CD14-positive monocyte (primary cell): ENCODE data around the gene DTWD2. TPM values are rescaled to one million over a fixed set of nuclear protein-coding genes. Genes with fewer than 3 reads are reported as not detected.
"Not testable (repeated sequence)": the region's sequence is repeated elsewhere in the genome, so short reads cannot be mapped to it uniquely, and the experiment has no call there.

Experiments
- DNase-seq, 3 donors: peaks; one replicate each; pipeline ENCODE4 v3.0.0-alpha.2; 2011 to 2022
- H2AFZ ChIP-seq: 2 replicates; pipeline ENCODE4 v1.6.0; 2012; ENCODE audit warnings: mild to moderate bottlenecking, low read depth, low read length, inconsistent platforms; ENCODE audit not compliant: insufficient read depth, poor library complexity, severe bottlenecking
- H3K27ac ChIP-seq, 2 donors: 1 replicate in 1 of 2; 2 replicates in 1 of 2; pipeline ENCODE4 v1.5.1; 2012 to 2013; ENCODE audit warnings: low read length in 2 of 2, control low read depth in 1 of 2, inconsistent platforms in 1 of 2, low read depth in 1 of 2, mild to moderate bottlenecking in 1 of 2
- H3K27me3 ChIP-seq, 2 donors: one replicate each; pipeline versions ENCODE4 v1.6.0 to v1.6.1; 2011 to 2013; ENCODE audit warnings: low read length in 2 of 2; ENCODE audit not compliant: control insufficient read depth in 2 of 2, insufficient read depth in 2 of 2
- H3K36me3 ChIP-seq, 2 donors: replicated peaks in 1 of 2; 1 replicate in 1 of 2; 2 replicates in 1 of 2; pipeline versions ENCODE4 v1.5.1 to v1.6.1; 2012 to 2013; ENCODE audit warnings: low read length in 2 of 2, control low read depth in 1 of 2, inconsistent platforms in 1 of 2, mild to moderate bottlenecking in 1 of 2; ENCODE audit not compliant: insufficient read depth in 2 of 2, control insufficient read depth in 1 of 2
- H3K4me1 ChIP-seq, 2 donors: 1 replicate in 1 of 2; 2 replicates in 1 of 2; pipeline versions ENCODE4 v1.5.1 to v1.6.1; 2012 to 2013; ENCODE audit warnings: low read length in 2 of 2, control low read depth in 1 of 2, inconsistent platforms in 1 of 2, mild to moderate bottlenecking in 1 of 2, moderate library complexity in 1 of 2; ENCODE audit not compliant: insufficient read depth in 2 of 2, control insufficient read depth in 1 of 2
- H3K4me2 ChIP-seq: replicated peaks from 2 replicates; pipeline ENCODE3; 2012; ENCODE audit warnings: low read length, moderate library complexity, mild to moderate bottlenecking; ENCODE audit not compliant: poor library complexity, severe bottlenecking; ENCODE audit errors: extremely low read depth
- H3K4me3 ChIP-seq, 3 experiments: fragments of 200-600 bp in 1 of 3; sonication (generic) in 1 of 3; replicated peaks in 1 of 3; 1 replicate in 2 of 3; 2 replicates in 1 of 3; pipeline ENCODE4 v1.5.1; 2011 to 2013; ENCODE audit warnings: low read length in 3 of 3, mild to moderate bottlenecking in 3 of 3, control low read depth in 2 of 3, low read depth in 2 of 3, inconsistent platforms in 1 of 3, moderate library complexity in 1 of 3
- H3K79me2 ChIP-seq: 2 replicates; pipeline ENCODE4 v1.6.0; 2012; ENCODE audit warnings: mild to moderate bottlenecking, control low read depth, inconsistent platforms, low read length, moderate library complexity; ENCODE audit not compliant: insufficient read depth
- H3K9ac ChIP-seq: 2 replicates; pipeline ENCODE4 v1.6.0; 2017; ENCODE audit warnings: low read length, mild to moderate bottlenecking; ENCODE audit not compliant: insufficient read depth, poor library complexity, severe bottlenecking
- H3K9me3 ChIP-seq, 2 donors: replicated peaks in 1 of 2; 1 replicate in 1 of 2; 2 replicates in 1 of 2; pipeline versions ENCODE4 v1.5.1 to v1.6.1; 2012 to 2013; ENCODE audit warnings: low read length in 2 of 2, control low read depth in 1 of 2; ENCODE audit not compliant: control insufficient read depth in 1 of 2, insufficient read depth in 1 of 2
- H4K20me1 ChIP-seq: 2 replicates; pipeline ENCODE4 v1.6.0; 2012; ENCODE audit warnings: mild to moderate bottlenecking, low read length, control low read depth, moderate library complexity; ENCODE audit not compliant: insufficient read depth
- H3K27ac Mint-ChIP-seq, 7 donors: one replicate each; pipeline ENCODE4 v1.8.0; 2020; ENCODE audit warnings: mild to moderate bottlenecking in 7 of 7, mixed read lengths in 7 of 7, moderate library complexity in 6 of 7, inconsistent platforms in 2 of 7
- H3K27me3 Mint-ChIP-seq, 3 donors: one replicate each; pipeline ENCODE4 v1.8.0; 2021 to 2022; ENCODE audit warnings: low read depth in 3 of 3, mild to moderate bottlenecking in 3 of 3, mixed read lengths in 3 of 3, moderate library complexity in 3 of 3, inconsistent platforms in 1 of 3
- H3K36me3 Mint-ChIP-seq, 2 donors: one replicate each; pipeline ENCODE4 v1.8.0; 2020; ENCODE audit warnings: mixed read lengths in 2 of 2, inconsistent platforms in 1 of 2, mild to moderate bottlenecking in 1 of 2
- H3K4me1 Mint-ChIP-seq: one replicate; pipeline ENCODE4 v1.8.0; 2020; ENCODE audit warnings: mild to moderate bottlenecking, mixed read lengths
- H3K4me3 Mint-ChIP-seq, 2 donors: one replicate each; pipeline ENCODE4 v1.8.0; 2020; ENCODE audit warnings: mild to moderate bottlenecking in 2 of 2, mixed read lengths in 2 of 2, moderate library complexity in 1 of 2
- H3K9me3 Mint-ChIP-seq, 7 donors: one replicate each; pipeline ENCODE4 v1.8.0; 2020 to 2022; ENCODE audit warnings: mixed read lengths in 7 of 7, mild to moderate bottlenecking in 6 of 7, moderate library complexity in 6 of 7, inconsistent platforms in 2 of 7
- WGBS: methylation state at CpG from one replicate; pipeline ENCODE4 v1.1.5; 2013; ENCODE audit warnings: missing lambda C conversion rate; ENCODE audit not compliant: insufficient coverage; 5-methylcytosine and 5-hydroxymethylcytosine counted together
- intact Hi-C, 2 donors: fragments of 100-400 bp; cut with micrococcal nuclease; formaldehyde crosslinking; loops; one replicate each; pipeline versions ENCODE4 v1.15.0 to v1.15.1; 2023
- polyA plus RNA-seq, 3 donors: library from polyadenylated mRNA; depleted of rRNA in 1 of 3; unstranded in 2 of 3; stranded (reverse) in 1 of 3; fragments of 300-500 nt in 2 of 3; fragments of >200 nt in 1 of 3; fragmentation: Illumina TruSeq in 2 of 3; gene quantifications; 1 replicate in 2 of 3; 2 replicates in 1 of 3; pipeline ENCODE4 v1.2.3, GENCODE V29; 2012 to 2021
- TF ChIP-seq, protein P1 (sequence below): fragments of 200-600 bp; IDR thresholded peaks from one replicate; pipeline ENCODE4 v1.8.0; 2022; ENCODE audit warnings: antibody characterized with exemption, mild to moderate bottlenecking

Gene DTWD2
- polyA plus RNA-seq, 3 donors, result 1.2 to 2.7 (median 2.5) TPM

DNA sequence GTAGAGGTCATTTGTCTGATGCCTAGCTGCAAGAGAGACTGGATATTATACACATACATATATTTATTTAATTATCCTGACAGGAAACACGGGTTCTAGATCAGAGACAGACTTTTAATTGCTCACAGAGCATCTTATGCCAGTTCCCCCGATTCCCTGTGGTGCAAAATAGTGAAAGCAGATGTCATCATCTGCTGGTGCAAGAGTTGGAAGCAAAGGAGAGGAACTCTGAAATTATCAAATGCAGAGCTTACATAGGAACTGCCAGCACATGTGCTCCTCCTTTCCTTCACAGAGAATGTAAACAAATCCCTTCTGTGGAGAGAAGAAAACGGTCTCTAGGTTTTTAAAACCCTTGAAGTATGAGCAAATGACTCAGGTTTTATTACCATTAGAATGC, 69.3 kb downstream of the DTWD2 start:
- Histone ChIP-seq H3K9me3 (no peaks in the 10 kb centered on the region), H3K4me3 (no peak overlapping the region), H4K20me1 (no peaks in the 10 kb centered on the region), H3K9ac (no peak overlapping the region), H3K4me1 (no peaks in the 10 kb centered on the region), H2AFZ (no peak overlapping the region), H3K27ac (no peak overlapping the region), H3K4me2 (no peak overlapping the region), H3K27me3 (no peaks in the 10 kb centered on the region), H3K36me3 (no peaks in the 10 kb centered on the region), H3K79me2 (no peaks in the 10 kb centered on the region)
- DNase-seq, result no peak
- H3K36me3 Mint-ChIP-seq, result no peaks in the 10 kb centered on the region
- intact Hi-C loops, result no loop called here
- WGBS, result no CpG with 5 or more reads among the region's 3 CpGs
- TF ChIP-seq, protein P1, sequence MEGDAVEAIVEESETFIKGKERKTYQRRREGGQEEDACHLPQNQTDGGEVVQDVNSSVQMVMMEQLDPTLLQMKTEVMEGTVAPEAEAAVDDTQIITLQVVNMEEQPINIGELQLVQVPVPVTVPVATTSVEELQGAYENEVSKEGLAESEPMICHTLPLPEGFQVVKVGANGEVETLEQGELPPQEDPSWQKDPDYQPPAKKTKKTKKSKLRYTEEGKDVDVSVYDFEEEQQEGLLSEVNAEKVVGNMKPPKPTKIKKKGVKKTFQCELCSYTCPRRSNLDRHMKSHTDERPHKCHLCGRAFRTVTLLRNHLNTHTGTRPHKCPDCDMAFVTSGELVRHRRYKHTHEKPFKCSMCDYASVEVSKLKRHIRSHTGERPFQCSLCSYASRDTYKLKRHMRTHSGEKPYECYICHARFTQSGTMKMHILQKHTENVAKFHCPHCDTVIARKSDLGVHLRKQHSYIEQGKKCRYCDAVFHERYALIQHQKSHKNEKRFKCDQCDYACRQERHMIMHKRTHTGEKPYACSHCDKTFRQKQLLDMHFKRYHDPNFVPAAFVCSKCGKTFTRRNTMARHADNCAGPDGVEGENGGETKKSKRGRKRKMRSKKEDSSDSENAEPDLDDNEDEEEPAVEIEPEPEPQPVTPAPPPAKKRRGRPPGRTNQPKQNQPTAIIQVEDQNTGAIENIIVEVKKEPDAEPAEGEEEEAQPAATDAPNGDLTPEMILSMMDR, result no peak
- H3K27ac Mint-ChIP-seq, result no peak overlapping the region
- H3K4me1 Mint-ChIP-seq, result peaks cover 2% of the 10 kb centered on the region
- H3K27me3 Mint-ChIP-seq, result no peaks in the 10 kb centered on the region
- no peak overlapping the region for H3K4me3 Mint-ChIP-seq
- peaks cover 0 to 7% (median 5%) of the 10 kb centered on the region in 7 donors for H3K9me3 Mint-ChIP-seq

DNA sequence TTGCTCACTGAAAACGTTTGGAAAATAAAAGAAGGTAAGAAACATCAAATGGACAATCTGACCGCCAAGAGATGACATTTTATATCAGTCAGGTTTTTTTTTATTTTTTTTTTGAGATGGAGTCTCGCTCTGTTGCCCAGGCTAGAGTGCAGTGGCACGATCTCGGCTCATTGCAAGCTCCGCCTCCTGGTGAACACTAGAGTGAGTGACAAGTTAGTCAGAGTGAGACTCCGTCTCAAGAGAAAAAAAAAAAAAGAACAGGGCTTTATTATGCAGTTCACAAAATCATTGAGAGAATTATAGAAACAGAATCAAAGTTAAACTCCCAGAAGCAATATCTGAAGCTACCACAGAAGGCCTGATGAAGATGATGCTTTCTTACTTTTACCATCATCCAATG, 70.1 kb downstream of the DTWD2 start:
- Histone ChIP-seq H2AFZ (no peak overlapping the region), H3K4me2 (no peak overlapping the region), H3K27me3 (no peaks in the 10 kb centered on the region), H3K4me3 (no peak overlapping the region), H3K79me2 (no peaks in the 10 kb centered on the region), H3K36me3 (no peaks in the 10 kb centered on the region), H3K27ac (no peak overlapping the region), H3K9me3 (no peaks in the 10 kb centered on the region), H3K9ac (no peak overlapping the region), H4K20me1 (no peaks in the 10 kb centered on the region), H3K4me1 (no peaks in the 10 kb centered on the region)
- TF ChIP-seq, protein P1, result no peak
- Mint-ChIP-seq H3K4me3 (no peak overlapping the region), H3K9me3 (peaks cover 0 to 4% (median 0%) of the 10 kb centered on the region in 7 donors), H3K36me3 (no peaks in the 10 kb centered on the region), H3K27ac (no peak overlapping the region), H3K27me3 (no peaks in the 10 kb centered on the region), H3K4me1 (peaks cover under 1% of the 10 kb centered on the region)
- intact Hi-C loops, result no loop called here
- WGBS, result no CpG with 5 or more reads among the region's 7 CpGs
- DNase-seq, result no peak

GRCh38 chr5:118907536-118907935, 80.8 kb downstream of the DTWD2 start:
- H3K9me3 ChIP-seq, H3K4me1 ChIP-seq, H3K4me3 ChIP-seq, H3K36me3 ChIP-seq, H3K27me3 Mint-ChIP-seq, H3K36me3 Mint-ChIP-seq, H3K27me3 ChIP-seq, H3K9ac ChIP-seq, H3K27ac ChIP-seq, H4K20me1 ChIP-seq, H3K27ac Mint-ChIP-seq, H3K4me2 ChIP-seq, H3K79me2 ChIP-seq, H3K4me1 Mint-ChIP-seq, H2AFZ ChIP-seq, DNase-seq, intact Hi-C loops, H3K9me3 Mint-ChIP-seq, H3K4me3 Mint-ChIP-seq: not testable (repeated sequence)
- 100% methylated on average over 3 of the region's 5 CpGs for WGBS
